Inflammatory macrophage (primary cell): ENCODE results near the gene OLFM1.

ENCODE experiments used
- DNase-seq, 2 donors: peaks; one replicate each; pipeline ENCODE4 v3.0.0-alpha.2; 2020 to 2022

Gene OLFM1

GRCh38 chr9:135090547-135090946, 3.1 kb downstream of the OLFM1 start:
- DNase-seq, result peak in 1 of 2 donors; percentile 8

GRCh38 chr9:135091545-135091944, 4.1 kb downstream of the OLFM1 start:
- no peak for DNase-seq

- DNase-seq, result no peak
Observed at GRCh38 chr9:135093111-135093510, 5.6 kb downstream of the OLFM1 start.

GRCh38 chr9:135093911-135094584, 6.6 kb downstream of the OLFM1 start:
- no peak for DNase-seq

GRCh38 chr9:135095470-135096407, 8.3 kb downstream of the OLFM1 start:
- DNase-seq, result no peak

- no peak for DNase-seq
Observed at GRCh38 chr9:135096408-135096895, 9.0 kb downstream of the OLFM1 start.

- DNase-seq, result no peak
Observed at GRCh38 chr9:135098400-135099105, 11.1 kb downstream of the OLFM1 start.

- DNase-seq, result no peak
Observed at GRCh38 chr9:135099574-135099973, 12.1 kb downstream of the OLFM1 start.

GRCh38 chr9:135100241-135100681, 12.8 kb downstream of the OLFM1 start:
- no peak for DNase-seq

GRCh38 chr9:135100725-135101410, 13.4 kb downstream of the OLFM1 start:
- no peak for DNase-seq

GRCh38 chr9:135101486-135101885, 14.0 kb downstream of the OLFM1 start:
- no peak for DNase-seq

- DNase-seq, result no peak
Observed at GRCh38 chr9:135101926-135102325, 14.5 kb downstream of the OLFM1 start.

GRCh38 chr9:135102331-135102730, 14.9 kb downstream of the OLFM1 start:
- no peak for DNase-seq

- no peak for DNase-seq
Observed at GRCh38 chr9:135103001-135103446, 15.6 kb downstream of the OLFM1 start.

GRCh38 chr9:135103931-135104639, 16.6 kb downstream of the OLFM1 start:
- DNase-seq, result no peak

- DNase-seq, result no peak
Observed at GRCh38 chr9:135104761-135105160, 17.3 kb downstream of the OLFM1 start.

GRCh38 chr9:135105211-135105745, 17.8 kb downstream of the OLFM1 start:
- DNase-seq, result no peak

- no peak for DNase-seq
Observed at GRCh38 chr9:135105938-135106491, 18.5 kb downstream of the OLFM1 start.

- no peak for DNase-seq
Observed at GRCh38 chr9:135106551-135107270, 19.2 kb downstream of the OLFM1 start.

- no peak for DNase-seq
Observed at GRCh38 chr9:135107581-135108235, 20.2 kb downstream of the OLFM1 start.
